Measurements from ENCODE around the gene EXOC1. TPM values are rescaled to one million over a fixed set of nuclear protein-coding genes. Genes with fewer than 3 reads are reported as not detected.

The EXOC1 gene
- total RNA-seq, 1 donor from 2014 or later: 29.0 TPM

GRCh38 chr4:55830716-55831115 is 22.7 kb upstream of the EXOC1 start:
- Mint-ChIP-seq H3K9me3 (peaks cover 9% of the 10 kb centered on the region), H3K36me3 (no peaks in the 10 kb centered on the region), H3K4me3 (no peak overlapping the region), H3K27ac (no peak overlapping the region), H3K4me1 (peaks cover 4% of the 10 kb centered on the region), H3K27me3 (ENCODE audit: low read depth) (peaks cover 17% of the 10 kb centered on the region)
- DNase-seq (ENCODE audit: low spot score in 2 of 2, unreplicated experiment in 2 of 2): no peak
- TF ChIP-seq CTCF (IDR thresholded peaks at IDR 0.05; ENCODE audit: unreplicated experiment): no peak

- no peak for DNase-seq (ENCODE audit: low spot score in 2 of 2, unreplicated experiment in 2 of 2)
- Mint-ChIP-seq H3K27me3 (ENCODE audit: low read depth) (no peaks in the 10 kb centered on the region), H3K4me1 (peaks cover 4% of the 10 kb centered on the region), H3K4me3 (no peak overlapping the region), H3K27ac (no peak overlapping the region), H3K36me3 (peaks cover 2% of the 10 kb centered on the region), H3K9me3 (peaks cover 25% of the 10 kb centered on the region)
- TF ChIP-seq CTCF (IDR thresholded peaks at IDR 0.05; ENCODE audit: unreplicated experiment): no peak
These were observed 19.2 kb upstream of the EXOC1 start for GRCh38 chr4:55834086-55834795.

- Mint-ChIP-seq H3K27me3 (ENCODE audit: low read depth) (no peaks in the 10 kb centered on the region), H3K9me3 (peaks cover 33% of the 10 kb centered on the region), H3K27ac (no peak overlapping the region), H3K4me3 (no peak overlapping the region), H3K36me3 (peaks cover 2% of the 10 kb centered on the region), H3K4me1 (no peaks in the 10 kb centered on the region)
- DNase-seq (ENCODE audit: low spot score in 2 of 2, unreplicated experiment in 2 of 2): no peak
- TF ChIP-seq CTCF (IDR thresholded peaks at IDR 0.05; ENCODE audit: unreplicated experiment): no peak
These were observed 15.5 kb upstream of the EXOC1 start for GRCh38 chr4:55837903-55838302.

GRCh38 chr4:55838356-55838755 is 15.1 kb upstream of the EXOC1 start:
- Mint-ChIP-seq H3K4me1 (no peaks in the 10 kb centered on the region), H3K27ac (no peak overlapping the region), H3K4me3 (no peak overlapping the region), H3K9me3 (peaks cover 33% of the 10 kb centered on the region), H3K27me3 (ENCODE audit: low read depth) (no peaks in the 10 kb centered on the region), H3K36me3 (peaks cover 2% of the 10 kb centered on the region)
- no peak for TF ChIP-seq CTCF (IDR thresholded peaks at IDR 0.05; ENCODE audit: unreplicated experiment)
- DNase-seq (ENCODE audit: low spot score in 2 of 2, unreplicated experiment in 2 of 2): no peak

- H3K27me3 Mint-ChIP-seq (ENCODE audit: low read depth): no peaks in the 10 kb centered on the region
These were observed 14.5 kb upstream of the EXOC1 start for GRCh38 chr4:55838952-55839351.

More at GRCh38 chr4:55838952-55839351, 14.5 kb upstream of the EXOC1 start:
- H3K9me3 Mint-ChIP-seq: peaks cover 33% of the 10 kb centered on the region
- no peak overlapping the region for H3K27ac Mint-ChIP-seq
- no peak overlapping the region for H3K4me3 Mint-ChIP-seq
- no peaks in the 10 kb centered on the region for H3K4me1 Mint-ChIP-seq
- no peak for DNase-seq (ENCODE audit: low spot score in 2 of 2, unreplicated experiment in 2 of 2)
- peaks cover 2% of the 10 kb centered on the region for H3K36me3 Mint-ChIP-seq
- no peak for TF ChIP-seq CTCF (IDR thresholded peaks at IDR 0.05; ENCODE audit: unreplicated experiment)
